Dedifferentiated amniotic fluid mesenchymal stem cell (primary cell): ENCODE measurements around the gene TARBP2.

Source experiments
- DNase-seq: peaks from one replicate; pipeline ENCODE4 v3.0.0-alpha.2; 2016; ENCODE audit errors: extremely low spot score

The TARBP2 gene

GRCh38 chr12:53500776-53501614, at the start of gene TARBP2:
TARBP2 (plus strand) TSS chr12:53501283; CDS start chr12:53501409, 126 bp downstream.
- DNase-seq = peak; percentile 100

GRCh38 chr12:53451661-53452158, 49.4 kb upstream of the TARBP2 start, which contains the start of gene PCBP2:
PCBP2 (plus strand) TSS chr12:53452102; CDS start chr12:53454801, 2,699 bp downstream.
- peak; percentile 99 for DNase-seq

GRCh38 chr12:53452159-53453077, 48.7 kb upstream of the TARBP2 start:
- DNase-seq = peak; percentile 72

GRCh38 chr12:53453953-53454640, 47.0 kb upstream of the TARBP2 start:
- no peak for DNase-seq

- no peak for DNase-seq
These were observed 46.4 kb upstream of the TARBP2 start for GRCh38 chr12:53454707-53455106.

- DNase-seq = no peak
These were observed 44.3 kb upstream of the TARBP2 start for GRCh38 chr12:53456654-53457366.

- no peak for DNase-seq
These were observed 42.0 kb upstream of the TARBP2 start for GRCh38 chr12:53459097-53459496.

GRCh38 chr12:53461059-53461458, 40.0 kb upstream of the TARBP2 start:
- no peak for DNase-seq

GRCh38 chr12:53461591-53461990, 39.5 kb upstream of the TARBP2 start:
- DNase-seq = no peak

GRCh38 chr12:53462935-53463334, 38.1 kb upstream of the TARBP2 start:
- no peak for DNase-seq

- no peak for DNase-seq
These were observed 37.1 kb upstream of the TARBP2 start for GRCh38 chr12:53463802-53464560.

GRCh38 chr12:53464685-53465418, 36.2 kb upstream of the TARBP2 start:
- no peak for DNase-seq

GRCh38 chr12:53465679-53466078, 35.4 kb upstream of the TARBP2 start:
- no peak for DNase-seq

GRCh38 chr12:53466640-53467039, 34.4 kb upstream of the TARBP2 start:
- DNase-seq = no peak

GRCh38 chr12:53467082-53467481, 34.0 kb upstream of the TARBP2 start:
- no peak for DNase-seq

GRCh38 chr12:53467880-53468279, 33.2 kb upstream of the TARBP2 start:
- DNase-seq = no peak

- no peak for DNase-seq
These were observed 32.8 kb upstream of the TARBP2 start for GRCh38 chr12:53468282-53468681.

- no peak for DNase-seq
These were observed 29.0 kb upstream of the TARBP2 start for GRCh38 chr12:53472056-53472582.

- DNase-seq = no peak
These were observed 27.0 kb upstream of the TARBP2 start for GRCh38 chr12:53474077-53474476.
